Measurements from ENCODE around the gene NCKIPSD. TPM values are rescaled to one million over a fixed set of nuclear protein-coding genes. Genes with fewer than 3 reads are reported as not detected.
A peak's percentile ranks its signal among the peaks of the same experiment; 100 is the strongest.
"Not testable (repeated sequence)": the region's sequence is repeated elsewhere in the genome, so short reads cannot be mapped to it uniquely, and the experiment has no call there.

The NCKIPSD gene
- 1 to 10 TPM; 5.9 to 8.6 (median 7.5) TPM for total RNA-seq
- polyA plus RNA-seq, result 1 to 10 TPM; 5.9 to 7.0 (median 6.0) TPM
- long read RNA-seq, donor 1, partial matches to known transcripts, result 1 of 8 reads
- long read RNA-seq, donor 1, other reads (novel, unspliced or antisense), result 2 of 8 reads
- long read RNA-seq, donor 2, transcript NCKIPSD-201 (13 exons, 2,989 nt), result major isoform, 5 of 16 reads
- long read RNA-seq, donor 2, partial matches to known transcripts, result 3 of 16 reads
- long read RNA-seq, donor 2, other reads (novel, unspliced or antisense), result 4 of 16 reads

DNA sequence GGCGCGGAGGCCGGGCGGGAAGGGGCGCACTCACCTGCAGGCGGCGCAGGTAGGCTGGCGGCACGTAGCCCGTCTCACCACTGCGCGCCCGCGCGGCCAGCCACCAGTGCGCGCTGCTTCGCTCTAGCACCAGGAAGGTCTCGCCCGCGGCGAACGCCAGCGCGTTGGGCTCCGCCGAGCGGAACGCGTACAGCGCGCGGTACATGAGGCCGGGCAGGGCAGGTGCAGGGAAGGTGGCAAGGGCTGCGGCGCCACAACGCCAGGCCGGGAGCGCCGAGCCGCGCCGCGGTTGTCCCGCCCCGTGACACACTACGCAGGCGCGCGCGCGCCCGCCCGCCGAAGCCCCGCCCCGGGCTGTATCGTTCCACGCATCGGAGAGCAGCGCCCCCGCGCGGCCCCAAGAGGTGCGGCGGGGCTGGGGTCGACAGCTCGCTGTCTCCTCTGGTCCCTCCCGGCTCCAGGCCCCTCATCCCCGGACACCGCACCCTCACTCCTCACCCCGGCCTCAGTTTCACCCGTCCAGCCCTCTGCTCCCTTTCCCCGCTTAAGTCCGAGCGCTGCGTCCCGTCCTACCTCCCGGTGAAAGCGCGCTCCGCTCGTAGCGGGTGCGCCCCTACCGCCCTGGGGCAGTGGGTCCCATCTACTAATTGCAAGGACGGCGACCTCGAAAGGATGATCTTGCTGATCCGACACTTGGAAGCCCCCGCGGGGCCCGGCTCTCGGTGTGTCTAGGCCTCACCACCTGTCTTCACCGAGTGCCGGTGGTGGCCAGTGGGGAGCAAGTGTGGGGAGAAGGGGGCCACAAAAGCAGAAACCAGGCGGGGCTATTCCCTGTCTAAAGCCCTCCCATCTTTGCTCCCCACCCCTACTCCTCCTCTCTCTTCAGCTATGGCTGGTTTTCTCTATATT lies at the start of gene NCKIPSD:
Gene NCKIPSD, minus strand, starts transcription at position 313 of the 909 bp plus-strand sequence. Its CDS starts 108 bp downstream, at position 205.
- H3K4me3 ChIP-seq, result peak within 1 kb of the TSS; percentile 96
- no peaks in the 10 kb centered on the region for H3K9me3 ChIP-seq
- 0 to 2% (median 1%) methylated on average over 53 to 97 of the region's 97 CpGs for WGBS, 3 donors
- H3K36me3 ChIP-seq (ENCODE audit: insufficient read depth in 1 of 2, low read depth in 1 of 2), result peaks cover 5 to 53% of the 10 kb centered on the region in 2 donors
- peaks cover 26% of the 10 kb centered on the region for H3K4me1 ChIP-seq
- TF ChIP-seq, protein P1, sequence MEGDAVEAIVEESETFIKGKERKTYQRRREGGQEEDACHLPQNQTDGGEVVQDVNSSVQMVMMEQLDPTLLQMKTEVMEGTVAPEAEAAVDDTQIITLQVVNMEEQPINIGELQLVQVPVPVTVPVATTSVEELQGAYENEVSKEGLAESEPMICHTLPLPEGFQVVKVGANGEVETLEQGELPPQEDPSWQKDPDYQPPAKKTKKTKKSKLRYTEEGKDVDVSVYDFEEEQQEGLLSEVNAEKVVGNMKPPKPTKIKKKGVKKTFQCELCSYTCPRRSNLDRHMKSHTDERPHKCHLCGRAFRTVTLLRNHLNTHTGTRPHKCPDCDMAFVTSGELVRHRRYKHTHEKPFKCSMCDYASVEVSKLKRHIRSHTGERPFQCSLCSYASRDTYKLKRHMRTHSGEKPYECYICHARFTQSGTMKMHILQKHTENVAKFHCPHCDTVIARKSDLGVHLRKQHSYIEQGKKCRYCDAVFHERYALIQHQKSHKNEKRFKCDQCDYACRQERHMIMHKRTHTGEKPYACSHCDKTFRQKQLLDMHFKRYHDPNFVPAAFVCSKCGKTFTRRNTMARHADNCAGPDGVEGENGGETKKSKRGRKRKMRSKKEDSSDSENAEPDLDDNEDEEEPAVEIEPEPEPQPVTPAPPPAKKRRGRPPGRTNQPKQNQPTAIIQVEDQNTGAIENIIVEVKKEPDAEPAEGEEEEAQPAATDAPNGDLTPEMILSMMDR (IDR thresholded peaks at IDR 0.05), result peak; percentile 84
- DNase-seq, result peak; percentile 91 to 95
- intact Hi-C loops (cut with DNase I), result loop anchor here in 1 of 2 donors (5.0 to 10.0 kb wide), 2 partner anchors 51 to 221 kb away; a partner anchor contains a TSS
- peak; percentile 95 to 97 (median 97) for ATAC-seq
- H3K27me3 ChIP-seq (ENCODE audit: insufficient read depth in 3 of 3, low read length in 2 of 3), result no peaks in the 10 kb centered on the region
- peak within 1 kb of the TSS; percentile 86 for H3K27ac ChIP-seq

DNA sequence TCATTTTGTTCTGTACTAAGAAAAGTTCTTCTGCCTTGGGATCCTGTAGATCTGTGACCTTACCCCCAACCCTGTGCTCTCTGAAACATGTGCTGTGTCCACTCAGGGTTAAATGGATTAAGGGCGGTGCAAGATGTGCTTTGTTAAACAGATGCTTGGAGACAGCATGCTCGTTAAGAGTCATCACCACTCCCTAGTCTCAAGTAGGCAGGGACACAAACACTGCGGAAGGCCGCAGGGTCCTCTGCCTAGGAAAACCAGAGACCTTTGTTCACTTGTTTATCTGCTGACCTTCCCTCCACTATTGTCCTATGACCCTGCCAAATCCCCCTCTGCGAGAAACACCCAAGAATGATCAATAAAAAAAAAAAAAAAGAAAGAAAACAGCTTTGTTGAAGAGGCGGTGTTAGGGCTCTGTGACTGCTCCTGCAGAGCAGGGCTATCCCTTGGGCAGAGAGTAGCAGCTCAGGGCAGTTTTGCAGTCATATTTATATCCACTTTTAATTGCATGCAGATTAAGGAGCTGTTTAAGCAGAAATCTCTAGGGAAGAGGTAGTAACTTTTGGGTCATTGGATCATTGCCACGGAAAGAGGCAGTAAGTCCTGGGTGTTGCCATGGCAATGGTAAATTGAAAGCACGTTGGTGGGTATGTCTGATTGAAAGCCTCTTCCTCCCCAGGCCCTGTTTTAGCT lies 49.5 kb upstream of the NCKIPSD start:
- DNase-seq; ATAC-seq; H3K27ac ChIP-seq; H3K4me1 ChIP-seq; H3K9me3 ChIP-seq; H3K4me3 ChIP-seq; H3K27me3 ChIP-seq (ENCODE audit: insufficient read depth in 3 of 3, low read length in 2 of 3); H3K36me3 ChIP-seq (ENCODE audit: insufficient read depth in 1 of 2, low read depth in 1 of 2): not testable (repeated sequence)
- intact Hi-C loops (cut with DNase I), result loop anchor here in 1 of 2 donors (5.0 kb wide), 1 partner anchor 48 kb away; the partner anchor contains the start of gene NCKIPSD
- 53 to 57% (median 55%) methylated on average over 7 to 8 of the region's 8 CpGs for WGBS, 3 donors

DNA sequence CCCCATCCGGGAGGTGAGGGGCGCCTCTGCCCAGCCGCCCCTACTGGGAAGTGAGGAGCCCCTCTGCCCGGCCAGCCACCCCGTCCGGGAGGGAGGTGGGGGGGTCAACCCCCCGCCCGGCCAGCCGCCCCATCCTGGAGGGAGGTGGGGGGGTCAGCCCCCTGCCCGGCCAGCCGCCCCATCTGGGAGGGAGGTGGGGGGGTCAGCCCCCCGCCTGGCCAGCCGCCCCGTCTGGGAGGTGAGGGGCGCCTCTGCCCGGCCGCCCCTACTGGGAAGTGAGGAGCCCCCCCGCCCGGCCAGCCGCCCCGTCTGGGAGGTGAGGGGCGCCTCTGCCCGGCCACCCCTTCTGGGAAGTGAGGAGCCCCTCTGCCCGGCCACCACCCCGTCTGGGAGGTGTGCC lies 48.8 kb upstream of the NCKIPSD start:
- H3K27me3 ChIP-seq (ENCODE audit: insufficient read depth in 3 of 3, low read length in 2 of 3); H3K9me3 ChIP-seq; ATAC-seq; DNase-seq; intact Hi-C loops (cut with DNase I); H3K4me1 ChIP-seq; H3K27ac ChIP-seq; H3K4me3 ChIP-seq; H3K36me3 ChIP-seq (ENCODE audit: insufficient read depth in 1 of 2, low read depth in 1 of 2): not testable (repeated sequence)
- WGBS, 3 donors, result 88 to 94% (median 91%) methylated on average over 4 to 16 of the region's 25 CpGs

DNA sequence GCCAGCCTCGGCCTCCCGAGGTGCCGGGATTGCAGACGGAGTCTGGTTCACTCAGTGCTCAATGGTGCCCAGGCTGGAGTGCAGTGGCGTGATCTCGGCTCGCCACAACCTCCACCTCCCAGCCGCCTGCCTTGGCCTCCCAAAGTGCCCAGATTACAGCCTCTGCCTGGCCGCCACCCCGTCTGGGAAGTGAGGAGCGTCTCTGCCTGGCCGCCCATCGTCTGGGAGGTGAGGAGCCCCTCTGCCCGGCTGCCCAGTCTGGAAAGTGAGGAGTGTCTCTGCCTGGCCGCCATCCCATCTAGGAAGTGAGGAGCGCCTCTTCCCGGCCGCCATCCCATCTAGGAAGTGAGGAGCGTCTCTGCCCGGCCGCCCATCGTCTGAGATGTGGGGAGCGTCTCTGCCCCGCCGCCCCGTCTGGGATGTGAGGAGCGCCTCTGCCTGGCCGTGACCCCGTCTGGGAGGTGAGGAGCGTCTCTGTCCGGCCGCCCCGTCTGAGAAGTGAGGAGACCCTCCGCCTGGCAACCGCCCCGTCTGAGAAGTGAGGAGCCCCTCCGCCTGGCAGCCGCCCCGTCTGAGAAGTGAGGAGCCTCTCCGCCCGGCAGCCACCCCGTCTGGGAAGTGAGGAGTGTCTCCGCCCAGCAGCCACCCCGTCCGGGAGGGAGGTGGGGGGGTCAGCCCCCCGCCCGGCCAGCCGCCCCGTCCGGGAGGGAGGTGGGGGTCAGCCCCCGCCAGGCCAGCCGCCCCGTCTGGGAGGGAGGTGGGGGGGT lies 48.2 kb upstream of the NCKIPSD start:
- H3K36me3 ChIP-seq (ENCODE audit: insufficient read depth in 1 of 2, low read depth in 1 of 2); ATAC-seq; intact Hi-C loops (cut with DNase I); H3K4me1 ChIP-seq; H3K27ac ChIP-seq; H3K9me3 ChIP-seq; H3K4me3 ChIP-seq; H3K27me3 ChIP-seq (ENCODE audit: insufficient read depth in 3 of 3, low read length in 2 of 3); DNase-seq: not testable (repeated sequence)
- WGBS, 3 donors, result 93 to 99% (median 96%) methylated on average over 20 to 33 of the region's 53 CpGs

DNA sequence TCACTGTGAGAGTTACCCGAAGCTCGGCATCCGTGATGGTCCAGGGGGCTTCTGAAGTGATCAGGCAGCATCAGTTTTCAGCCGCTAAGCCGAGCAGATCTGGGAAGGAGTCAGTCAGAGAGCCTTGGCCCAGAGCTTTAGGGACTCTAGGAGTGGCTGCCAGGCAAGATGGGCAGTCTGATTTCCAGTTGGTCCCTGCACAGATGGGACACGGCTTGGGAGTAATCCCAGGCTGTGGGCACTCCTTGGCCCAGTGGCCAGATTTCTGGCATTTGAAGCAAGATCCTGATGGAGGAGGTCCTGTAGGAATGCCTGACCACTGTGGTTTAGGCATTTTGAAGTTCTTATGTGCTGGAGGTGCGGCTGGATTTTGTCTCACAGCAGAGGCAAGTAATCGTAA lies 41.8 kb upstream of the NCKIPSD start:
- H3K9me3 ChIP-seq, result no peaks in the 10 kb centered on the region
- H3K27ac ChIP-seq, result no peak overlapping the region
- WGBS, 3 donors, result 73 to 80% (median 79%) methylated on average over 8 of the region's 8 CpGs
- H3K4me1 ChIP-seq, result no peaks in the 10 kb centered on the region
- H3K27me3 ChIP-seq (ENCODE audit: insufficient read depth in 3 of 3, low read length in 2 of 3), result no peaks in the 10 kb centered on the region
- DNase-seq (no peak), ATAC-seq (no peak)
- intact Hi-C loops (cut with DNase I), result no loop called here
- H3K4me3 ChIP-seq, result no peak overlapping the region
- H3K36me3 ChIP-seq (ENCODE audit: insufficient read depth in 1 of 2, low read depth in 1 of 2), result no peaks in the 10 kb centered on the region
- TF ChIP-seq, protein P1 (IDR thresholded peaks at IDR 0.05), result no peak

DNA sequence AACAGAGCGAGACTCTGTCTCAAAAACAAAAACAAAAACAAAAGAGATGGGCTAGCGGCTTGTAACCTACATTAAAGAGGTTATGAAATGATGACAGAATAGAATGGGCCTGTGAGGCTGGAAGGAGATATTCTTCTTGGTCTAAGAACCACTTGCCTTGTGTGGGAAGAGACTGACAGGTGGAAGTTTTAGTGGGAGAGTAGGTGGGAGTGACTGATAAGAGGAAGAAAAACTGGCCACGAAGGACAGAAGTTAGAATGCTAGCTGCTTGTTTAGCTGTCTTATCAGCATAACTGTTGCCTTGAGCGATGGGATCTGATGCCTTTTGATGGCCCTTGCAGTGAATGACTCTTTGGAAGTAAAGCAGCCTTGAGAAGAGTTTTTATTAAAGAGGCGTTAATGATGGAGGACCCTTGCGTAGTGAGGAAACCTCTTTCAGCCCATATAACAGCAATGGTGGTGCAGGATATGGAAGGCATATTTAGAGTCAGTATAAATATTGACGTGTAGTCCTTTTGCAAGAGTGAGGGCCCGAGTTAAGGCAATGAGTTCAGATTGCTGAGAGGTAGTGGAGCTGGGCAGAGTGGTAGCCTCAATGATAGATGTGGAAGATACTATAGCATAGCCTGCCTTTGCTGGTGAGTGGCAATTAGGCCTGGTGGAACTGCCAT lies 39.6 kb upstream of the NCKIPSD start:
- H3K36me3 ChIP-seq (ENCODE audit: insufficient read depth in 1 of 2, low read depth in 1 of 2); intact Hi-C loops (cut with DNase I); ATAC-seq; H3K4me3 ChIP-seq; DNase-seq; H3K27ac ChIP-seq; H3K9me3 ChIP-seq; H3K4me1 ChIP-seq; H3K27me3 ChIP-seq (ENCODE audit: insufficient read depth in 3 of 3, low read length in 2 of 3): not testable (repeated sequence)
- 93 to 97% (median 95%) methylated on average over 8 of the region's 8 CpGs for WGBS, 3 donors
